OCI-LY7 (cell line): ENCODE results near the gene JUNB.

Experiments used
- CTCF ChIP-seq: fragments of 200-600 bp; sonication (generic); conservative IDR thresholded peaks from 2 replicates; pipeline ENCODE4 v1.5.1; 2014; ENCODE audit warnings: mild to moderate bottlenecking, antibody characterized with exemption, low read length, moderate library complexity, mixed read lengths
- EZH2phosphoT487 ChIP-seq: fragments of 200-600 bp; sonication (generic); IDR thresholded peaks from 2 replicates; pipeline ENCODE4 v1.6.1; 2018; ENCODE audit warnings: low read depth, borderline replicate concordance, mild to moderate bottlenecking, mixed run types, antibody characterized with exemption, low read length, moderate library complexity, mixed read lengths

GRCh38 chr19:12778017-12778904 lies 13.0 kb upstream of the JUNB start:
- TF ChIP-seq CTCF (no peak), EZH2phosphoT487 (no peak)
